Amniotic stem cell (primary cell): Measurements from ENCODE around the gene ADCY2.
A peak's percentile ranks its signal among the peaks of the same experiment; 100 is the strongest.

Experiments used
- DNase-seq: peaks from one replicate; lab custom pipeline; 2025; lab: John Stamatoyannopoulos, UW

The ADCY2 gene

GRCh38 chr5:7828269-7828668 lies 432.3 kb downstream of the ADCY2 start:
- no peak for DNase-seq

- no peak for DNase-seq
Measured at GRCh38 chr5:7834982-7835381, 439.0 kb downstream of the ADCY2 start.

DNA sequence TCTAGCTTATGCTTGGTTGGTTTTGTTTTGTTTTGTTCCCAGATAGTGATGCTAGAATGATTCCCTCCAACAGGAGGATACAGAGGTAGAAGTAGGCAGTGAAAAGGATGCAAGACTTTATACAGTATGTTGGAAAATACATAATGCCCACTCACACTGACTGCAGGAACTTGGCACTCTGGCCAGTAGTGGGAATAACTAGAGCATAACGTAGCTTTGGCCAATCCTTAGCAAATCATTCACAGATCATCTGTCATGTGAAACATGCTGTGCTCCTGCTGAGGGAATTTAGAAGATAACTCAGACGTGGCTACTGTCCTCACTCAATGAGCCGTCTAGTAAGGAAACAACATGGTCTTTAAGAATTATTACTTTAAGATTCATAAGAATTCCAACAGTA lies 441.5 kb downstream of the ADCY2 start:
- no peak for DNase-seq

GRCh38 chr5:7842531-7842930 lies 446.6 kb downstream of the ADCY2 start:
- DNase-seq = no peak

GRCh38 chr5:7844901-7845300 lies 449.0 kb downstream of the ADCY2 start:
- DNase-seq = no peak

- no peak for DNase-seq
Measured at GRCh38 chr5:7845557-7845956, 449.6 kb downstream of the ADCY2 start.

- DNase-seq = no peak
Measured at GRCh38 chr5:7846327-7846726, 450.4 kb downstream of the ADCY2 start.

DNA sequence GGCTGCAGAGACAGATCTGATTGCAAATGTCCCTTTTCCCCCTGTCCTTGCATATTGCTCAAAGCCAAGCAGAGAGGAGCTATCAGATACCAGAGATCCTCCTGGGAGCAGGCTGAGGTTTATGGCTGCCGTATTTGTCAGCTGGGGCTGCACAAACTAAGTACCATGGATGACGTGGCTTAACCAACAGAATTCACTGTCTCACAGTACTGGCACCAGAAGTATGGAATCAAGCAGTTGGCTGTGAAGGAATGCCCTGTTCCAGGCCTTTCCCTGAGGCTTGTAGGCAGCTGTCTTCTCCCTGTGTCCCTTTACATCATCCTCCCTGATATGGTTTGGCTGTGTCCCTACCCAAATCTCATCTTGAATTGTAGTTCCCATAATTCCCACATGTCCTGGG lies 452.4 kb downstream of the ADCY2 start:
- no peak for DNase-seq

GRCh38 chr5:7849681-7850394 lies 453.9 kb downstream of the ADCY2 start:
- DNase-seq = no peak

DNA sequence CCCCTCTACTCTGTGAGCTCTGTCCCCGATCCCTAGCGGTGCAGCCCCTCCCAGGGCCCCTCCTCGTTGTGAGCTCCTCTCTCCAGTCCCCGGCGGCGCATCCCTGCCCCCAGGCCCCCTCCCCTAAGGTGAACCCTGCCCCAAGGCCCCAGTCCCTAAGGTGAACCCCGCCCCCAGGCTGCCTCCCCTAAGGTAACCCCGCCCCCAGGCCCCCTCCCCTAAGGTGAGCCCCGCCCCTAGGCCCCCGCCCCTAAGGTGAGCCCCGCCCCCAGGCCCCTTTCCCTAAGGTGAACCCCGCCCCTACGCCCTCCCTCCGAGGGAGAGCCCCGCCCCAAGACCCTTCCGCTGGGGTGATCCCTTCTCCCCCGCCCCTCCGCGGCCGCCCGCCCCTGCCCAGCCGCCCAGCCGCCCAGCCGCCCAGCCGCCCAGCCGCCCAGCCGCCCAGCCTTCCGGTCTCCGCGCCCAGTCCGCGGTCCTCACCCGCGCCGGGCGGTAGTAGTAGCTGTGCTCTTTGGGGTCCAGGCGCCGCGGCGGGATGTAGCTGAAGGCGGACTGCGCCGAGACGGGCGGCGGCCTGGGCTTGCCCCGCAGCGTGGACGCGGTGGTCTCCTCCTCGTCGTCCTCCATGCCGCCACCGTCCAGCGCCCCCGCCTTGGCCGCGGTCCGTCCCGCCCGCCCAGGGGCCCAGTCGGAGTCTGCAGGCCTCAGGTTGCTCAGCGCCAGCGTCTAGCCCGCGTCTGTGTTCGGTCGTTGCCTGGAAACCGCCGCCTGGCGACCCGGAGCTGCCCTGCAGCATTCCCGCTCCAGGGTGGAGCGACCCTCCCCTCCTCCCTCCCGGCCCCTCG lies 454.7 kb downstream of the ADCY2 start, which contains the start of gene CFAP90:
TSS of gene CFAP90 (minus strand) at position 739 of the 845 bp plus-strand sequence. CDS start at position 627, 112 bp downstream.
- DNase-seq = no peak

- no peak for DNase-seq
Measured at GRCh38 chr5:7851240-7851592, 455.3 kb downstream of the ADCY2 start.

GRCh38 chr5:7851617-7852289 lies 455.8 kb downstream of the ADCY2 start:
- no peak for DNase-seq

- DNase-seq = no peak
Measured at GRCh38 chr5:7852542-7852941, 456.6 kb downstream of the ADCY2 start.

DNA sequence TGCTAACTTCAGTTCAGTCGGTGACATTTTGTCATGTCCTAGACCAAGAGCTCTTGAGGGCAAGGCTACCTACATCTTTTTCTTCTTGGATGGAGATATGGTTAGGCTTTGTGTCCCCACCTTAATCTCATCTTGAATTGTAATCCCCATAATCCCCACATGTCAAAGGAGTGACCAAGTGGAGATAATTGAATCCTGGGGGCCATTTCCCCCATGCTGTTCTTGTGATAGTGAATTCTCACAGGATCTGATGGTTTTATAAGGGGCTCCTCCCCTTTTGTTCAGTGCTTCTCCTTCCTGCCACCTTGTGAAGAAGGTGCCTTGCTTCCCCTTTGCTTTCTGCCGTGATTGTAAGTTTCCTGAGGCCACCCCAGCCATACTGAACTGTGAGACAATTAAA lies 457.1 kb downstream of the ADCY2 start:
- DNase-seq = no peak

DNA sequence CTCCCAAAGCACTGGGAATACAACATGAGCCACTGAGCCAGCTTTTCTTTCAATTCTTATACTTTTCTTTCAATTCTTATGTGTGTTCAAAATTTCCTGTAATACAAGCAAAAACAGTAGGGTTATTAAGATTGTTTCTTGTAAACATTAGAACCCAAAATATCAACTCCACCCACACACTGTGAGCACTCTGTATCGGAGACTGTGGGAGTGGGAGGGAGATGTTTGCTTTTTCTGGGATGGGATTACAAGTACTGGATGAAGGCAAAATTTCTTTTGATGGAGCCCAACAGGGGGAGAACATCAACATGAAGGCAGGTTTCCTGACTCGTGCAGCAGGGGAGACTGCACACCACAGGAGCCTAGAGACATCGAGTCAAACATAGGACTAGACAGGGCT lies 459.7 kb downstream of the ADCY2 start:
- no peak for DNase-seq

- no peak for DNase-seq
Measured at GRCh38 chr5:7856855-7857254, 460.9 kb downstream of the ADCY2 start.

DNA sequence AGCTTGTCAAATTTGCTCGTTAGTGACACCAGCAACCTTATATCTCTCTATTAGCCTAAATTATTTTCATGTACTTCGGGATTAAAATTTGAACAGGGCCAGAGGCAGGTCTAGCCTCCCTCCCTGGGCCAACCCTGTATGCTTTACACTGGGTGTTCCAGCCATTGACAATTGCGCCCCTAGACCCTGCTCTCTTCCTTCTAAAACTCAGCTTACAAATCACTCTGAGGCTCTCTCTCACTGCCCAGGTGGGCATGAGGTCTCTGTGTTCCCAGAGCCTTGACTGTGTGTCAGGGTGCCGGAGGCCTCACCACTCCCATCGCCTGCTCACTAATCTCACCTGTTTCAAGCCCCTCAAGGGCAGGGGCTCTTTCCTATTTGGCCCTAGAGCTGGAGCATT lies 461.4 kb downstream of the ADCY2 start:
- no peak for DNase-seq

DNA sequence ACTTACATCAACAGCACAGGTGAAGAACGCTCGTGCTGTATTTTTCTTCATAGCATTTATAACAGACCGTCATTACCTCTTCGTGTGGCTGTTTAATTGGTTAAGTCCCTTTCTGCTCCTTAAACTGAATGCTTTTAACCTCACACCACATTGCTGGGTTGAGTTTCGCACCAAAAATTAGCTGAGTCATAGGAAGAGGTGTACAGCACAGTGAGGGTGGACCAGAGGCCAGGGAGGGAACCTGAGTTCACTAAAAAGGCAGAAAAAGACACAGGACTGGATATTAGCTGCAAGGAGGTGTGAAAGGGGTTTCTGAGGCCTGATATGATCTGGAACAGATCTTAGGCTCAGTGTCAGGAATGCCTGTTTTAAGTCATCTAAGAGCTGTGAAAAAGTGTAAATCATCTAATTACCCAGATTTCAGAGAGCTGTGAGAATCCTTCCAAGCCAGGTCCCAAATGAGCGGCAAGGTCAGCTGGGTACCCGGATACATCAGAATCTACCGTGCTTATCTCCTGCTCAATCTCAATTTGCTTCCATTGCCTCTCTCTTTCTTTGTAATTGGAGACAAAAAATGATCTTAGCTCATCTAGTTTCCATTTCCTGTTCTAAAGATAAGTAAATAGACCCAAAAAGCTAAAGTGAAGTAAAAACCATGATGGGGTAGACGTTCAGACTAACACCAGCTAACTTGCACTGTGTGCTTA lies 462.1 kb downstream of the ADCY2 start:
- no peak for DNase-seq

DNA sequence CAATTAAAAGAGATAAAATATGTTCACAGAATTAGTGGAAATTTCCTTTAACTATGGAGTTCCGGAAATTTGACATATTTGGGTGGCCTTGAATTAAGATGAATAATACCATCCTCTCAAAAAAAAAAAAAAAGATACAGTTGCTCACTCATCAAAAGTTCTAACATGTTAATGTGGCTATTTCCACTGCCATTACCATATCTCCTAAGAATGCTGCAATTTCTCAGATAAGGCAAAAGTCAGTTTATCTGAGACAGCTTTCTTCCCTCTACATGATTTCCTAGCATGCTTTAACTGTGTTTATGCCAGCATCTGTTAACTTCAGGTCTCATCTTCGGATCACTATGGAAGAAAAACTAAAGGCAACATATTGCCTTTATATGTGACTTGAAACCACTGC lies 470.3 kb downstream of the ADCY2 start:
- no peak for DNase-seq

DNA sequence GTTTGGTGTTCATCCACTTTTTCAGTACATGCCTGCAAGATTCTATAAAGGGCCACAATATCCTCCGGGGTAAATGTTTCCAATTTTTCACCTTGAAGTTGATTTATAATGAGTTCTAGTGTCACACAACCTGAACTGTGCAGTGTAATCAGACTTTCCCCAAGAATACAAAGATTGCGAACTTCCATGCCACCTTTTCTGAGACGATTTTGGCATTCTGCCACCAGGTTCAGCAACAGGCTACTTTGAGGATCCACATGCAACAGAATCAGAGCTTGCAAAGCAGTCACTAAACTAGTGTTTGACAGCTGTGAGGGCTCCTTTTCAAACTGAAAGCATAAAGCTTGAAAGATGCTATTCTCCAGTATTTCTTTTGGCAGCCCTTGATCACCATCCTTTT lies 471.3 kb downstream of the ADCY2 start:
- no peak for DNase-seq

DNA sequence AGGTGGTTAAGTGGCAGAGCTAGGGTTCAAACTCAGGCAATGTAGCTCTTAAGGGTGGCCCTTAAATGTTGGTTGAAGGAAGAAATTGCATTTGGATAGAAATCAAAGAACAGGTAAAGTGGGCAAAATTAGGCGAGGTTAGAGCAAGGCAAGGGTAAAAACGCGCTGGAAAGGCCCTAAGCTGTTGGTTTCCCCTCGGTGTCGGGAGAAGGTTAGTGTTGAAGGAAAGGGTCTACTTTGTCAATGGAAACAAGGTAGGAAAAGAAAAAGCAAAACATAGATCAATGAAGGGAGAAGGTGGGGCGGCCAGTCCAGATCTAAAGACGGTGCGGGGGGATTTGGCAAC lies 472.5 kb downstream of the ADCY2 start:
- no peak for DNase-seq

GRCh38 chr5:7868773-7869473 lies 473.0 kb downstream of the ADCY2 start, which contains the start of the genes FASTKD3 and MTRR:
Gene FASTKD3, minus strand, starts transcription at chr5:7869031. Its CDS starts 948 bp downstream, at chr5:7868083.
Gene MTRR, plus strand, starts transcription at chr5:7869148. Its CDS starts 1,647 bp downstream, at chr5:7870795.
- DNase-seq = peak; percentile 90
